Transverse colon (tissue), 4 donors: ENCODE data around the gene TFAP2A. TPM values are rescaled to one million over a fixed set of nuclear protein-coding genes. Genes with fewer than 3 reads are reported as not detected.

Experiments used
- DNase-seq: peaks from one replicate; pipeline ENCODE4 v3.0.0-alpha.2; 2019
- H3K27ac ChIP-seq, 4 donors: fragments of 200-600 bp; sonication (generic); 2 replicates each; pipeline ENCODE4 v1.5.1; 2016 to 2018; ENCODE audit warnings: inconsistent platforms in 4 of 4
- H3K27me3 ChIP-seq: fragments of 200-600 bp; sonication (generic); 2 replicates; pipeline ENCODE4 v1.5.1; 2017; ENCODE audit warnings: inconsistent platforms
- H3K36me3 ChIP-seq, 4 donors: fragments of 200-600 bp; sonication (generic); 2 replicates each; pipeline ENCODE4 v1.5.1; 2017 to 2019; ENCODE audit warnings: inconsistent platforms in 4 of 4
- H3K4me1 ChIP-seq, 4 donors: fragments of 200-600 bp; sonication (generic); 2 replicates each; pipeline ENCODE4 v1.5.1; 2017 to 2020; ENCODE audit warnings: inconsistent platforms in 4 of 4
- H3K4me3 ChIP-seq, 4 donors: fragments of 200-600 bp; sonication (generic); 1 replicate in 1 of 4; 2 replicates in 3 of 4; pipeline versions ENCODE4 v1.5.1 to v1.6.1; 2017 to 2019; ENCODE audit warnings: inconsistent platforms in 4 of 4
- H3K9me3 ChIP-seq, 2 donors: fragments of 200-600 bp; sonication (generic); 2 replicates each; pipeline ENCODE4 v1.5.1; 2017 to 2019; ENCODE audit warnings: inconsistent platforms in 2 of 2
- EP300 ChIP-seq: sonication (generic); formaldehyde crosslinking; IDR thresholded peaks from one replicate; pipeline ENCODE4 v1.6.1; 2017; ENCODE audit warnings: antibody characterized with exemption, low read depth
- POLR2A ChIP-seq: fragments of 450-650 bp; IDR thresholded peaks from one replicate; pipeline ENCODE4 v1.6.1; 2016; ENCODE audit warnings: antibody characterized with exemption, mild to moderate bottlenecking, moderate library complexity
- POLR2AphosphoS5 ChIP-seq, 3 donors: sonication (generic); formaldehyde crosslinking; IDR thresholded peaks; one replicate each; pipeline ENCODE4 v1.6.1; 2016; ENCODE audit warnings: antibody characterized with exemption in 3 of 3
- WGBS, 2 donors: methylation state at CpG; one replicate each; pipeline ENCODE4 v1.1.5; 2018; ENCODE audit warnings: low coverage in 1 of 2; 5-methylcytosine and 5-hydroxymethylcytosine counted together
- in situ Hi-C, 4 donors: fragments of 200-750 bp; cut with MboI; loops; one replicate each; pipeline versions ENCODE4 v1.15.0 to v1.15.1; 2017; ENCODE audit warnings: low sequenced_read_pairs in 3 of 4, low pct_ligation_motif_present in 1 of 4, low pct_unique_long_range_greater_than_20kb in 1 of 4
- intact Hi-C: fragments of 100-400 bp; cut with DNase I; formaldehyde crosslinking; loops from one replicate; pipeline ENCODE4 v1.15.1; 2023; ENCODE audit warnings: low total_unique reads
- total RNA-seq, 4 donors: library from RNA; depleted of rRNA; stranded (reverse); fragments of >200 nt; gene quantifications; one replicate each; pipeline ENCODE4 v1.1.0, GENCODE V29; 2016
- TF ChIP-seq, protein P1 (sequence below), 5 experiments: fragments of 200-600 bp in 3 of 5; fragments of 450-650 bp in 2 of 5; sonication (generic) in 3 of 5; IDR thresholded peaks; 1 replicate in 2 of 5; 2 replicates in 3 of 5; pipeline ENCODE4 v1.5.1; 2016 to 2017; ENCODE audit warnings: antibody characterized with exemption in 5 of 5, inconsistent platforms in 3 of 5, mild to moderate bottlenecking in 2 of 5, moderate library complexity in 1 of 5

The TFAP2A gene
- total RNA-seq, 4 donors from 2014 or later = not detected

DNA sequence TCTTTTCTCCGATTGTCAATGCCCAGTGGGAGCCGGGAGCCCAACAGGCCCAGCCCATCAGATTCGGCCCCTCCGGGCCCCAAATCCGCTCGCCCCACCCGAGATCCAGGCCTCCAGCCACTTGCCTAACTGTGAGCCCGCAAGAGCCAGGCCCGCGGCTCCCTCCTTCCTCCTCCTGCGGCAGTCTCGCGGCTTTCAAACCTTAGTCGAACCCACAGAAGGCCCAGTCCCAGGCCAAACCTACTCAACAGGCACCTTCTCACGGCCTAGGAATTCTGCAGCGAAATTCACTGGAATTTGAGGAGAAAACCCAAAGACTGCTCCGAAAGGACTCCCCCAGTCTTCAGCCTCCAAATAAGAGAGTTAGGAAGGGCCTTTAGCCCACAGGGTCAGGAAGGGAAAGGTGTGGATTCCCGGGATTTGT is 2.8 kb upstream of the TFAP2A start:
- DNase-seq = no peak
- Histone ChIP-seq H3K27ac (no peak overlapping the region), H3K4me3 (no peak overlapping the region), H3K9me3 (no peaks in the 10 kb centered on the region), H3K4me1 (peaks cover 11 to 41% (median 18%) of the 10 kb centered on the region in 4 donors), H3K27me3 (peaks cover 100% of the 10 kb centered on the region), H3K36me3 (no peaks in the 10 kb centered on the region)
- intact Hi-C loops (no loop called here), in situ Hi-C loops (loop anchor here in 1 of 4 donors (25.0 kb wide), 1 partner anchor 380 kb away; no protein-coding TSS in a partner anchor)
- 56 to 60% methylated on average over 1 to 18 of the region's 18 CpGs for WGBS, 2 donors
- no peak for TF ChIP-seq EP300
- no peak for TF ChIP-seq POLR2AphosphoS5 (IDR thresholded peaks at IDR 0.05)
- TF ChIP-seq POLR2A = no peak
- TF ChIP-seq, protein P1, sequence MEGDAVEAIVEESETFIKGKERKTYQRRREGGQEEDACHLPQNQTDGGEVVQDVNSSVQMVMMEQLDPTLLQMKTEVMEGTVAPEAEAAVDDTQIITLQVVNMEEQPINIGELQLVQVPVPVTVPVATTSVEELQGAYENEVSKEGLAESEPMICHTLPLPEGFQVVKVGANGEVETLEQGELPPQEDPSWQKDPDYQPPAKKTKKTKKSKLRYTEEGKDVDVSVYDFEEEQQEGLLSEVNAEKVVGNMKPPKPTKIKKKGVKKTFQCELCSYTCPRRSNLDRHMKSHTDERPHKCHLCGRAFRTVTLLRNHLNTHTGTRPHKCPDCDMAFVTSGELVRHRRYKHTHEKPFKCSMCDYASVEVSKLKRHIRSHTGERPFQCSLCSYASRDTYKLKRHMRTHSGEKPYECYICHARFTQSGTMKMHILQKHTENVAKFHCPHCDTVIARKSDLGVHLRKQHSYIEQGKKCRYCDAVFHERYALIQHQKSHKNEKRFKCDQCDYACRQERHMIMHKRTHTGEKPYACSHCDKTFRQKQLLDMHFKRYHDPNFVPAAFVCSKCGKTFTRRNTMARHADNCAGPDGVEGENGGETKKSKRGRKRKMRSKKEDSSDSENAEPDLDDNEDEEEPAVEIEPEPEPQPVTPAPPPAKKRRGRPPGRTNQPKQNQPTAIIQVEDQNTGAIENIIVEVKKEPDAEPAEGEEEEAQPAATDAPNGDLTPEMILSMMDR (IDR thresholded peaks at IDR 0.05) = no peak

DNA sequence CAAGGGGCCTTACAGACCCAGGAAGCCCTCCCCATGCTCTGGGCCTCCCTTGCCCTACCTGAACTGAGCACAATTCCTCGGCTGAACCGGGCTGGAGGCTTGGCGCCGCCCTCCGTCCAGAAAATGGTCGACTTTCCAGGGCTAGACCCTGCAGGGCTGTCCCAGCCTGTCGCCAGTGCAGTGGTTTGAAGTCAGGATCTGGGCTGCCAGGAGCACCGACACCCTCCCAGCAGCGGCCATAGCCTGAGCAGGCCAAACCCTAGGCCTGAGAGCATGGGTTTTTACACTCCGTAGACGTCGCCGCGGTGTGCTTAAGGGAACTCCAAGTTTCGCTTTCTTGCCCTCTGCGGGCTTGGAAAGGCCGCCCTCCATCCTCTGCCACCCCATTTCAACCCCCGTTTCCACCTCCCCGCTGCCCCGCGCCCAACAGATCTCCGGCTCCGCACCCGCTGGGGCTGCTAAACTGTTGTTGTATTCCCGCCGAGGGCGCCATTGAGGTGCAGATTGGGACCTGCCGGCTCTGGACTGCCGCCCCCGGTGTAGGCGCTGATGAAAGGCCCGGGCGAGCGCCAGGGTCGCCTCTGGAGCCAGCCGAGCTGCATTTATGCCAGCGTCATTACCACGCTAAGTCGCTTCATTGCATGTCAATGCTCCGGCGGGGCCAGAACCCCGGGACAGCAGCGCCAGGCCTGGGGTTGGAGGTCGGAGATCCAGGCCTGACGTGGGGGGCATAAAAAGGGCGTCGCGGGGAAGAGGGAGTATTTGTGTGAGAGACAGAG is 2.2 kb upstream of the TFAP2A start:
- intact Hi-C loops (no loop called here), in situ Hi-C loops (loop anchor here in 1 of 4 donors (25.0 kb wide), 1 partner anchor 380 kb away; no protein-coding TSS in a partner anchor)
- WGBS, 2 donors = 28% methylated on average over 43 of the region's 48 CpGs; no CpG with 5 or more reads in 1 of the 2 donors
- Histone ChIP-seq H3K36me3 (no peaks in the 10 kb centered on the region), H3K4me1 (peaks cover 11 to 44% (median 21%) of the 10 kb centered on the region in 4 donors), H3K27me3 (peaks cover 100% of the 10 kb centered on the region), H3K9me3 (no peaks in the 10 kb centered on the region), H3K4me3 (peak overlapping the region in 1 of 4 donors; percentile 22), H3K27ac (no peak overlapping the region)
- no peak for TF ChIP-seq EP300
- no peak for TF ChIP-seq POLR2AphosphoS5 (IDR thresholded peaks at IDR 0.05)
- TF ChIP-seq POLR2A = no peak
- no peak for DNase-seq

DNA sequence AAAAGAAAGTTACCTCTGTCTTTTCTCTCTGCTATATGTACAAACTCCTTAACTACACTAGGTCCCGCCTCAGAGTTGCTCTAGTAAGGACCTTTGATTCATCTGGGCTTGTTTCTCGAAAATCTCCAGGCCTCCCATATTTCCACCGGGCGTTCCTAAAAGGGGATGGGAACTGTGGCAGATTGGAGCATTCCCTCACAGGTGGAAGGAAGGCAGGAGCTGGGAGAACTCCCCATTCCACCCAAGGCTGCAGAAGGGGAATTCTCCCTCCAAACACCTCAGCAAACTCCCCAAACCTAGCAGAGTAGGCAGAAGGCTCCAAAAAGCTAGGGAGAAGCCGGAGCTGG is 1.6 kb upstream of the TFAP2A start:
- intact Hi-C loops = no loop called here
- peaks cover 100% of the 10 kb centered on the region for H3K27me3 ChIP-seq
- TF ChIP-seq POLR2A (no peak), POLR2AphosphoS5 (IDR thresholded peaks at IDR 0.05) (no peak), EP300 (no peak)
- TF ChIP-seq, protein P1 (IDR thresholded peaks at IDR 0.05) = no peak
- H3K4me3 ChIP-seq = peak overlapping the region in 1 of 4 donors; percentile 22
- WGBS, 2 donors = 29 to 34% methylated on average over 1 to 5 of the region's 5 CpGs
- DNase-seq = no peak
- in situ Hi-C loops = loop anchor here in 1 of 4 donors (25.0 kb wide), 1 partner anchor 379 kb away; no protein-coding TSS in a partner anchor
- H3K9me3 ChIP-seq = no peaks in the 10 kb centered on the region
- no peak overlapping the region for H3K27ac ChIP-seq
- H3K4me1 ChIP-seq = peaks cover 12 to 47% (median 25%) of the 10 kb centered on the region in 4 donors
- no peaks in the 10 kb centered on the region for H3K36me3 ChIP-seq

DNA sequence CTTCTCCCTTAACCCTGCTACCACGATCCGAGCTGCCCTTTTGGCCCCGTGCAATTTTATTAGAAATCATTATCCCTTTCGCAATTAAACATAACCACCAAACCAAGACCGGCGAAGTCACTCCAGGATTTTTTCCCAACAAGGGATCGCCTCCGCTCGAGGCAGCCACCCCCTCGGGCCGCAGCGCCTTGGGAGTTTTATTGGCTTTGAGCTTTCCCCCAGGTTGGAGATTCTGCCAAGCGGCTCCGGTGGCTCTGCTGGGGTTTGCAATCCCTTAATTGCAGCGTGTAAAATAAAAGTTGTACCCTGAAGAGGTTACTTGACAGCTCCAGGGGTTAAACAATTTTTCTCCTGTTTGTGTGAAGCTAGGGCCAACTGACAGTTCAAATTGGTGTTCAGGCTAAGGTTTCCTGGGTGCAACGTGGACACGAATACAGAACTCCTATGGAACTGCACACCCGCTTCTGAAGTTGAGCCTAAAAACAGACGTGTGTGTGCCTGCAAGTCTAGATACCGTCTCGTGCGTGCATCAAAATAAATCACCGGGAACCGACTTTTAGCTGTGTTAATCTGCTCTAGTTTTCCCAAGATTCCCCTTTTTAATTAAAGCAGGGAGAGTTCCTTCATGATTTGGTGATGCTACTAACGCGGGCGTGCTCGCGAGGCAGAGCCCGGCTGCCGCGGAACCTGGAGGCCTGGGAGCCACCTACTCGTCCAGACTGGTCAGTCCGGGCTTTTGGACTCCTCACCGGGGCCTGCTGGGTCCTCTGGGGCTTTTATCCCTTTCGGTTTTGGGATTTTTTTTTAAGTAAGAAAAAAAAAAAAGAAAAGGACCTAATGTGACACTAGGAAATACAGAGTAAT is 975 bp upstream of the TFAP2A start:
- Histone ChIP-seq H3K4me3 (no peak overlapping the region), H3K27me3 (peaks cover 100% of the 10 kb centered on the region), H3K27ac (no peak overlapping the region), H3K4me1 (peaks cover 17 to 50% (median 29%) of the 10 kb centered on the region in 4 donors), H3K36me3 (no peaks in the 10 kb centered on the region), H3K9me3 (no peaks in the 10 kb centered on the region)
- DNase-seq = no peak
- intact Hi-C loops = no loop called here
- TF ChIP-seq, protein P1 (IDR thresholded peaks at IDR 0.05) = no peak
- TF ChIP-seq POLR2A (no peak), POLR2AphosphoS5 (IDR thresholded peaks at IDR 0.05) (no peak), EP300 (no peak)
- 3 to 26% methylated on average over 7 to 36 of the region's 36 CpGs for WGBS, 2 donors
- in situ Hi-C loops = loop anchor here in 1 of 4 donors (25.0 kb wide), 1 partner anchor 379 kb away; no protein-coding TSS in a partner anchor
